IMR-90 (cell line): ENCODE measurements around the gene COX17. TPM values are rescaled to one million over a fixed set of nuclear protein-coding genes. Genes with fewer than 3 reads are reported as not detected.

ENCODE experiments used
- ATAC-seq: fragments of 200-7000 bp; cut with Tn5 transposase; 2 replicates; pipeline ENCODE4 v1.9.1; 2020; ENCODE audit warnings: low read depth, mild to moderate bottlenecking, moderate library complexity
- BruUV-seq: library from RNA; stranded (reverse); fragments of 400-500 nt; replicated peaks from 2 replicates; lab custom pipeline; 2021; lab: Mats Ljungman, UMichigan
- CTCF ChIA-PET: fragments of 300-600 bp; formaldehyde crosslinking; extraction: SDS; loops from one replicate; lab custom pipeline; 2021; ENCODE audit warnings: antibody characterized with exemption; lab: Yijun Ruan, JAX
- POLR2A ChIA-PET: fragments of 300-600 bp; sonication (Branson Sonifier 250); formaldehyde crosslinking; loops from one replicate; lab custom pipeline; 2022; ENCODE audit warnings: antibody characterized with exemption; ENCODE audit not compliant: unreplicated experiment; lab: Charles Lee
- DNase-seq: peaks from one replicate; pipeline ENCODE4 v3.0.0; 2013
- H2AFZ ChIP-seq: replicated peaks from 2 replicates; pipeline ENCODE3; 2013; ENCODE audit warnings: low read length, mild to moderate bottlenecking; ENCODE audit not compliant: poor library complexity
- H2AK5ac ChIP-seq: 2 replicates; pipeline ENCODE4 v1.6.1; 2013; ENCODE audit warnings: low read depth, low read length, inconsistent platforms
- H2AK9ac ChIP-seq: replicated peaks from 2 replicates; pipeline ENCODE3; 2013; ENCODE audit warnings: mild to moderate bottlenecking, low read depth, low read length, moderate library complexity; ENCODE audit not compliant: poor library complexity
- H2BK120ac ChIP-seq: 2 replicates; pipeline ENCODE4 v1.6.1; 2013; ENCODE audit warnings: low read depth, low read length, inconsistent platforms
- H2BK15ac ChIP-seq: 3 replicates; pipeline ENCODE4 v1.6.1; 2013; ENCODE audit warnings: low read depth, low read length, inconsistent platforms
- H2BK20ac ChIP-seq: 2 replicates; pipeline ENCODE4 v1.6.1; 2013; ENCODE audit warnings: low read depth, mild to moderate bottlenecking, inconsistent platforms, low read length, moderate library complexity
- H2BK5ac ChIP-seq: 2 replicates; pipeline ENCODE4 v1.6.1; 2013; ENCODE audit warnings: mild to moderate bottlenecking, low read depth, low read length, inconsistent platforms; ENCODE audit not compliant: poor library complexity, severe bottlenecking
- H3K14ac ChIP-seq: replicated peaks from 2 replicates; pipeline ENCODE4 v1.6.1; 2013; ENCODE audit warnings: low read depth, low read length, inconsistent platforms
- H3K18ac ChIP-seq: 2 replicates; pipeline ENCODE4 v1.6.1; 2013; ENCODE audit warnings: low read depth, low read length, control low read depth
- H3K23ac ChIP-seq: 2 replicates; pipeline ENCODE4 v1.6.1; 2013; ENCODE audit warnings: low read depth, low read length, inconsistent platforms
- H3K27ac ChIP-seq: 2 replicates; pipeline ENCODE4 v1.5.1; 2013; ENCODE audit warnings: mild to moderate bottlenecking, control low read depth, low read length; ENCODE audit not compliant: insufficient read depth
- H3K27me3 ChIP-seq: 2 replicates; pipeline ENCODE4 v1.6.1; 2013; ENCODE audit warnings: low read length; ENCODE audit not compliant: control insufficient read depth, insufficient read depth
- H3K36me3 ChIP-seq: 2 replicates; pipeline ENCODE4 v1.6.1; 2013; ENCODE audit warnings: low read length, mixed read lengths; ENCODE audit not compliant: control insufficient read depth, insufficient read depth
- H3K4ac ChIP-seq: 2 replicates; pipeline ENCODE4 v1.6.1; 2013; ENCODE audit warnings: low read depth, low read length, inconsistent platforms
- H3K4me1 ChIP-seq: 2 replicates; pipeline ENCODE4 v1.6.1; 2013; ENCODE audit warnings: low read length, mixed read lengths; ENCODE audit not compliant: control insufficient read depth, insufficient read depth
- H3K4me2 ChIP-seq: 2 replicates; pipeline ENCODE4 v1.6.1; 2013; ENCODE audit warnings: low read depth, mild to moderate bottlenecking, control low read depth, low read length, moderate library complexity
- H3K4me3 ChIP-seq: 2 replicates; pipeline ENCODE4 v1.5.1; 2013; ENCODE audit warnings: low read depth, mild to moderate bottlenecking, control low read depth, low read length, moderate library complexity; ENCODE audit not compliant: insufficient read depth
- H3K56ac ChIP-seq: 2 replicates; pipeline ENCODE4 v1.6.1; 2013; ENCODE audit warnings: low read length, inconsistent platforms; ENCODE audit not compliant: insufficient read depth; ENCODE audit errors: extremely low read depth
- H3K79me1 ChIP-seq, 2 experiments: 2 replicates each; pipeline ENCODE4 v1.6.1; 2013; ENCODE audit warnings: low read length in 2 of 2, inconsistent platforms in 1 of 2, low read depth in 1 of 2
- H3K9ac ChIP-seq: 2 replicates; pipeline ENCODE4 v1.6.1; 2013; ENCODE audit warnings: low read depth, low read length, control low read depth
- H3K9me1 ChIP-seq: 2 replicates; pipeline ENCODE4 v1.6.1; 2013; ENCODE audit warnings: low read length, inconsistent platforms; ENCODE audit not compliant: insufficient read depth
- H3K9me3 ChIP-seq: 2 replicates; pipeline ENCODE4 v1.6.1; 2013; ENCODE audit warnings: low read length; ENCODE audit not compliant: control insufficient read depth, insufficient read depth
- H4K20me1 ChIP-seq: 2 replicates; pipeline ENCODE4 v1.6.1; 2013; ENCODE audit warnings: low read length, inconsistent platforms; ENCODE audit not compliant: insufficient read depth
- H4K5ac ChIP-seq: 2 replicates; pipeline ENCODE4 v1.6.1; 2013; ENCODE audit warnings: mild to moderate bottlenecking, low read depth, low read length, control low read depth
- H4K8ac ChIP-seq, 2 experiments: 2 replicates each; pipeline ENCODE4 v1.6.1; 2013; ENCODE audit warnings: low read depth in 2 of 2, low read length in 2 of 2, control low read depth in 1 of 2, inconsistent platforms in 1 of 2
- H4K91ac ChIP-seq: 2 replicates; pipeline ENCODE4 v1.6.1; 2013; ENCODE audit warnings: low read depth, low read length, inconsistent platforms; ENCODE audit not compliant: insufficient read depth
- BHLHE40 ChIP-seq: fragments of 150-350 bp; IDR thresholded peaks from 2 replicates; pipeline ENCODE4 v1.6.1; 2016; ENCODE audit warnings: mild to moderate bottlenecking, low read depth, low read length
- CEBPB ChIP-seq: IDR thresholded peaks from 2 replicates; pipeline ENCODE4 v1.6.1; 2012; ENCODE audit warnings: low read depth, low read length, improper control_type of control experiment
- CHD1 ChIP-seq: IDR thresholded peaks from 2 replicates; pipeline ENCODE4 v1.6.1; 2012; ENCODE audit warnings: low read depth, low read length, improper control_type of control experiment
- POLR2A ChIP-seq: IDR thresholded peaks from 2 replicates; pipeline ENCODE4 v1.6.1; 2012; ENCODE audit warnings: mild to moderate bottlenecking, low read depth, low read length
- RFX5 ChIP-seq: IDR thresholded peaks from 2 replicates; pipeline ENCODE4 v1.8.0; 2012; ENCODE audit warnings: low read depth, mild to moderate bottlenecking, low read length, moderate library complexity
- WGBS, 2 experiments: methylation state at CpG; one replicate each; pipeline versions ENCODE4 v1.1.5 to v1.1.7; 2013; ENCODE audit warnings: missing lambda C conversion rate in 2 of 2; ENCODE audit not compliant: insufficient read length in 1 of 2; ENCODE audit errors: extremely low coverage in 2 of 2; 5-methylcytosine and 5-hydroxymethylcytosine counted together
- dilution Hi-C: fragments of 300-500 bp; cut with HindIII; formaldehyde crosslinking; loops from one replicate; pipeline ENCODE4 v1.14.3; 2018; ENCODE audit warnings: low sequenced_read_pairs; ENCODE audit not compliant: unreplicated experiment
- in situ Hi-C: fragments of 300-500 bp; cut with MboI; formaldehyde crosslinking; loops from 3 replicates; pipeline ENCODE4 v1.14.3; 2019; ENCODE audit warnings: low sequenced_read_pairs, inconsistent platforms, mixed read lengths
- intact Hi-C: fragments of 100-400 bp; cut with micrococcal nuclease; formaldehyde crosslinking; loops from 2 replicates; pipeline ENCODE4 v1.10.0; 2022
- polyA plus RNA-seq, 3 experiments: library from polyadenylated mRNA; depleted of rRNA; stranded (reverse); fragments of >200 nt; gene quantifications; 2 replicates each; pipeline ENCODE4 v1.2.3, GENCODE V29; 2012; ENCODE audit warnings: low replicate concordance in 1 of 3
- total RNA-seq: library from RNA; depleted of rRNA; stranded (reverse); fragments of >200 nt; gene quantifications from 2 replicates; pipeline ENCODE4 v1.2.3, GENCODE V29; 2012
- TF ChIP-seq, protein P1 (sequence below): fragments of 150-350 bp; IDR thresholded peaks from 2 replicates; pipeline ENCODE4 v1.6.1; 2016; ENCODE audit warnings: low read depth, mild to moderate bottlenecking, low read length, moderate library complexity, borderline replicate concordance
- TF ChIP-seq, protein P2 (sequence below): fragments of 150-350 bp; IDR thresholded peaks from 2 replicates; pipeline ENCODE4 v1.6.1; 2017; ENCODE audit warnings: mild to moderate bottlenecking, antibody characterized with exemption, low read length, low read depth

COX17 gene
- total and polyA plus RNA-seq, 2 of the 4 experiments (the other 2 are of a cell fraction), result 2.0 to 24.5 TPM

- Histone ChIP-seq H3K9ac (no peak overlapping the region), H2BK5ac (no peak overlapping the region), H3K14ac (no peak overlapping the region), H2AK9ac (no peak overlapping the region), H3K4ac (no peak overlapping the region), H4K8ac (no peak overlapping the region), H3K4me3 (no peak overlapping the region), H2BK120ac (no peak overlapping the region), H2AK5ac (no peak overlapping the region), H3K27me3 (no peaks in the 10 kb centered on the region), H3K4me1 (peaks cover 15% of the 10 kb centered on the region), H3K27ac (no peak overlapping the region), H3K56ac (no peak overlapping the region), H4K20me1 (no peaks in the 10 kb centered on the region), H2BK15ac (no peak overlapping the region), H3K18ac (no peak overlapping the region), H2BK20ac (no peak overlapping the region), H3K9me1 (peaks cover 3% of the 10 kb centered on the region; the same call in 1 of the 2 replicates), H2AFZ (no peak overlapping the region), H3K79me1 (no peaks in the 10 kb centered on the region), H3K23ac (no peak overlapping the region), H3K9me3 (no peaks in the 10 kb centered on the region), H4K91ac (no peak overlapping the region), H4K5ac (no peak overlapping the region), H3K4me2 (no peak overlapping the region), H3K36me3 (no peaks in the 10 kb centered on the region)
- ChIA-PET POLR2A (no interaction called here), CTCF (no interaction called here)
- TF ChIP-seq CHD1 (no peak), CEBPB (no peak), BHLHE40 (no peak), RFX5 (no peak), POLR2A (no peak)
- TF ChIP-seq, protein P1, sequence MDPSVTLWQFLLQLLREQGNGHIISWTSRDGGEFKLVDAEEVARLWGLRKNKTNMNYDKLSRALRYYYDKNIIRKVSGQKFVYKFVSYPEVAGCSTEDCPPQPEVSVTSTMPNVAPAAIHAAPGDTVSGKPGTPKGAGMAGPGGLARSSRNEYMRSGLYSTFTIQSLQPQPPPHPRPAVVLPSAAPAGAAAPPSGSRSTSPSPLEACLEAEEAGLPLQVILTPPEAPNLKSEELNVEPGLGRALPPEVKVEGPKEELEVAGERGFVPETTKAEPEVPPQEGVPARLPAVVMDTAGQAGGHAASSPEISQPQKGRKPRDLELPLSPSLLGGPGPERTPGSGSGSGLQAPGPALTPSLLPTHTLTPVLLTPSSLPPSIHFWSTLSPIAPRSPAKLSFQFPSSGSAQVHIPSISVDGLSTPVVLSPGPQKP, result no peak
- TF ChIP-seq, protein P2, sequence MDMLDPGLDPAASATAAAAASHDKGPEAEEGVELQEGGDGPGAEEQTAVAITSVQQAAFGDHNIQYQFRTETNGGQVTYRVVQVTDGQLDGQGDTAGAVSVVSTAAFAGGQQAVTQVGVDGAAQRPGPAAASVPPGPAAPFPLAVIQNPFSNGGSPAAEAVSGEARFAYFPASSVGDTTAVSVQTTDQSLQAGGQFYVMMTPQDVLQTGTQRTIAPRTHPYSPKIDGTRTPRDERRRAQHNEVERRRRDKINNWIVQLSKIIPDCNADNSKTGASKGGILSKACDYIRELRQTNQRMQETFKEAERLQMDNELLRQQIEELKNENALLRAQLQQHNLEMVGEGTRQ, result no peak
- intact Hi-C loops, result no loop called here
- dilution Hi-C loops, result no loop called here
- DNase-seq (no peak), ATAC-seq (no peak)
- BruUV-seq, result no TSS peak
- in situ Hi-C loops, result no loop called here
- WGBS, 2 experiments, result 80% methylated on average over 1 of the region's 4 CpGs; no CpG with 5 or more reads in 1 of the 2 experiments
Measured at GRCh38 chr3:119632829-119633228, 44.4 kb downstream of the COX17 start.
